NCI-H748 (cell line): Measurements from ENCODE around the gene TMEM108.
A peak's percentile ranks its signal among the peaks of the same experiment; 100 is the strongest.
"Not testable (repeated sequence)": the region's sequence is repeated elsewhere in the genome, so short reads cannot be mapped to it uniquely, and the experiment has no call there.

Experiments used
- DNase-seq: peaks from one replicate; lab custom pipeline; 2025; ENCODE audit not compliant: unreplicated experiment; lab: John Stamatoyannopoulos, UW

TMEM108 gene

GRCh38 chr3:133038089-133038730 lies at the start of gene TMEM108:
TMEM108 (plus strand) TSS chr3:133038391.
- DNase-seq: peak; percentile 97

- no peak for DNase-seq
Observed at GRCh38 chr3:132995971-132996370, 42.2 kb upstream of the TMEM108 start.

GRCh38 chr3:132997404-132998185 lies 40.6 kb upstream of the TMEM108 start:
- DNase-seq: no peak

- not testable (repeated sequence) for DNase-seq
Observed at GRCh38 chr3:133005032-133005431, 33.2 kb upstream of the TMEM108 start.

- DNase-seq: no peak
Observed at GRCh38 chr3:133007601-133008000, 30.6 kb upstream of the TMEM108 start.

- no peak for DNase-seq
Observed at GRCh38 chr3:133014325-133014724, 23.9 kb upstream of the TMEM108 start.

GRCh38 chr3:133015573-133015972 lies 22.6 kb upstream of the TMEM108 start:
- DNase-seq: not testable (repeated sequence)

- DNase-seq: no peak
Observed at GRCh38 chr3:133016838-133017309, 21.3 kb upstream of the TMEM108 start.

- no peak for DNase-seq
Observed at GRCh38 chr3:133018921-133019320, 19.3 kb upstream of the TMEM108 start.

- DNase-seq: no peak
Observed at GRCh38 chr3:133021206-133021605, 17.0 kb upstream of the TMEM108 start.

GRCh38 chr3:133023362-133023761 lies 14.8 kb upstream of the TMEM108 start:
- no peak for DNase-seq

- DNase-seq: no peak
Observed at GRCh38 chr3:133025546-133025945, 12.6 kb upstream of the TMEM108 start.

- DNase-seq: no peak
Observed at GRCh38 chr3:133032301-133032700, 5.9 kb upstream of the TMEM108 start.

- DNase-seq: peak; percentile 75
Observed at GRCh38 chr3:133037436-133037835, 755 bp upstream of the TMEM108 start.

- DNase-seq: peak; percentile 51
Observed at GRCh38 chr3:133038731-133039375, 662 bp downstream of the TMEM108 start.

- DNase-seq: peak; percentile 87
Observed at GRCh38 chr3:133040696-133041523, 2.7 kb downstream of the TMEM108 start.

- DNase-seq: no peak
Observed at GRCh38 chr3:133041524-133041829, 3.3 kb downstream of the TMEM108 start.

- no peak for DNase-seq
Observed at GRCh38 chr3:133042778-133043177, 4.6 kb downstream of the TMEM108 start.

- no peak for DNase-seq
Observed at GRCh38 chr3:133047980-133048379, 9.8 kb downstream of the TMEM108 start.

- DNase-seq: no peak
Observed at GRCh38 chr3:133049491-133049890, 11.3 kb downstream of the TMEM108 start.

- no peak for DNase-seq
Observed at GRCh38 chr3:133050891-133051290, 12.7 kb downstream of the TMEM108 start.
